ELR (cell line): ENCODE measurements around the gene NBL1.
"Not testable (repeated sequence)": the region's sequence is repeated elsewhere in the genome, so short reads cannot be mapped to it uniquely, and the experiment has no call there.

ENCODE experiments used
- DNase-seq: peaks from one replicate; pipeline ENCODE4 v3.0.0-alpha.2; 2015; ENCODE audit warnings: low read depth

NBL1 gene

GRCh38 chr1:19622204-19622603, 21.9 kb upstream of the NBL1 start:
- peak; percentile 50 for DNase-seq

DNA sequence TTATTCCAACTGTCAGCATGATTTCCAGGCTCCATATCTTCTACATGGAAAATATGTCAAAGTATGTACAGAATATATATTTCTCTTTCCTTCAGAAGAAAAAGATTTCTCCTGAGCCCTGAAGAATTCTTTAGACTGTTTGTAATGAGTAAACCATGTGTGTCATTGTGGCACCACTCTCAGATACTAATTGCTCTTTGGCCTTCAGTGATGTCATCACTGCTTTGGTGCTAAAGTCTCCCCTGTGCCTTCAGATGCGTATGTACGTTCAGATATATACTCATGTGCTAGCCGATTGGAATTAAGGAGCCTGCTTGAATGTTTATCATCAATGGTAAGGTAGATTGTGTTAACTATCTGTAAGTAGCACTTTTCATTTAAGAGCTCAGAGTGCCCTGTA, 20.6 kb upstream of the NBL1 start:
- no peak for DNase-seq

GRCh38 chr1:19625291-19625937, 18.7 kb upstream of the NBL1 start:
- DNase-seq = no peak

DNA sequence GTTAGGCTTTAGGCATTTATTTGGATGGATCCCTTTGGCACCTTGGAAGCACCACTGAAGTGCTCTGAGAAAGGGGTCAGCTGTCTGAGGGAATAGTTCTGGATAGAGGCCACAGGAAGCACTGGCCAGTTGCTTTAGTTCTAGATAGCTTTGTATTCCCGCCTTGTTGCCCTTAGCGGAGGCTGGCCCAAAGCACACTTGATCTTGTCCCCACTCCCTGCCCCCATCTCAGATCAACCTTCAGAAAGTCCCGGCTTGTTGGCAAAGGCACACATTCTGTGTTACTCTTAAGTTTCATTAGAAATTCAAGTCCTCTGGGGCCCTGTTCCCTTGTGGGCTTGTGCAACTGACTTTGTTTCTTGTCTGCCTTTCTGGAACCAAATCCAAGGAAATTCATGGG, 15.2 kb upstream of the NBL1 start:
- no peak for DNase-seq

DNA sequence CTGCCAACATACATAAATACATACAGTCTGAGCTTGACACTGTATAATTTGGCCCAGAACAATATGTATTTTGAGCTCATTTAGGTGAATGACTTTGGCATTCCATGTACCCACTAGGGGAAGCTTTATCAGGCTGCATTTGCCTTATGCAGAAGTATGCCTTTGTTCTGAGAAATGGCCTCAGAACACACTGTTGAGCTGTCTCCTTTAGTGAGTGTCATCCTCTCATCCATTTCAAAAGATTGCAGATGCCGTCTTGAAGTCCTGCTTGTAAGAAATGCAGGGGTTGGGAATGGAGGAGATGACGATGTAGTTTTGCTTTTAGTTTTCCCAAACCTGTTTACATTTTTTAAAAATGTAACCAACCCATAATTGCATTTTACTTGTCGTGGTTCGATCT, 14.8 kb upstream of the NBL1 start:
- no peak for DNase-seq

DNA sequence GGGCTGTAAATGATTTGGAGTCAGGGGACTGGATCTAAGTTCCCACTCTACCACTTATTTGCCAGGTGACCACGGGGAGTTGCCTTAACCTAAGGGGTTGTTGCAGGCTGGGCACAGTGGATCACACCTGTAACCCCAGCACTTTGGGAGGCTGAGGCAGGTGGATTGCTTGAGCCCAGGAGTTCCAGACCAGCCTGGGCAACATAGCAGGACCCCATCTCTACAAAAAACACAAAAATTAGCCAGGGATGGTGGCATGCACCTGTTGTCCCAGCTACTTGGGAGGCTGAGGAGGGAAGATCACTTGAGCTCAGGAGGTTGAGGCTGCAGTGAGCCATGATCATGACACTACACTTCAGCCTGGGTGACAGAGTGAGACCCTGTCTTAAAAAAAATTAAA, 13.9 kb upstream of the NBL1 start:
- not testable (repeated sequence) for DNase-seq

GRCh38 chr1:19630720-19631395, 13.3 kb upstream of the NBL1 start:
- no peak for DNase-seq

GRCh38 chr1:19632211-19632610, 11.9 kb upstream of the NBL1 start:
- DNase-seq = no peak

DNA sequence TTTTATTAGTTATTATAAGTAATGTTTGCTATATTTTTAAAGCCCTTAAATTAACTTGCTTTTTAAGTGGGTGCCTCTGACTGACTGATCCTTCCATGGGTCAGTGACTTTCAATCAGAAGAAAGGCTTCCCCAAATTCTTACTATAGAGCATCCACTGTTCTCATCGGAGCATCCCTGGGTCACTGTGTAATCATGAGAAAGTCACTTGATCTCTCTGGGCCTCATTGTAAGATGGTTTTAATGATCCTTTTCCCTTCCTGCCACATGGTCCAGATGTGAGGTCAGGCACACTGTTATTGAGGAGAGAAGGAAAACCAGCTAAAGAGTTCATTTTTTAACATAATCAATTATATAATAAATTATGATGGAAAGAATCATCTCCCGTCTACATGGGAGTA, 11.0 kb upstream of the NBL1 start:
- no peak for DNase-seq

- not testable (repeated sequence) for DNase-seq
Measured at GRCh38 chr1:19635064-19635463, 9.0 kb upstream of the NBL1 start.

DNA sequence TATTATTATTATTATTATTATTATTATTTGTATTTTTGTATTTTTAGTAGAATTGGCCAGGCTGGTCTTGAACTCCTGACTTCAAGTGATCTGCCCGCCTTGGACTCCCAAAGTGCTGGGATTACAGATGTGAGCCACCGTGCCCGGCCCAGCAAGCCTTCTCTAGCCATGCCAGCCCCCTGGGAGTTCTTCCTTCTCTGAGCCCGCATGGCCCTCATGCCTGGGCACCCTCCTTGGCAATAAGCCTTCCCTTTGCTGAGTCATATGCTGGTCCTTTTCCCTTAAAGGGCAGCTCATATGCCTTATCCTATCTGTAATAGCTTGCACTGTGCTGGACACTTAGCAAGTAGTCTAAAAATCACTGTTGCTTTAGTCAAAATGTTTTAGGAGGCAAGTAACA, 8.5 kb upstream of the NBL1 start:
- DNase-seq = no peak

DNA sequence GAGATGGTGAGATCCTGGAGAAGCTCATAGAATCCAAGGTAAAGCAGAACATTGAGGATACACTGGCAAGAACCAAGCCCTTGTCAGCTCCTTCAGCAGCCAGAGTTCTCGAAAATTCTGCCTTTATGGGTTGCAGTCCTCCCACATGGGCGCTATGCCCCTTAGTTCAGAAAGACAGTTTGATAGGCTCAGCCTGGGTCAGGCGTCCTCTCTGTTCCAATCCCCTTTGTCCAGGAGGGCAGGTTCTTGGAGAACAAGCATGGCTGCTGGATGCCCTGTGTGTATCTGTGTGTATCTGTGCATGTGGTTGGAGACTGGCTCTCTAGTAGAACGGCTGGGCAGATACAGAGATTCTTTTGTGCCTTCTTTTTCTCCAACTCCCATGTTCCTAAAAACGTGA, 8.0 kb upstream of the NBL1 start:
- DNase-seq = no peak

DNA sequence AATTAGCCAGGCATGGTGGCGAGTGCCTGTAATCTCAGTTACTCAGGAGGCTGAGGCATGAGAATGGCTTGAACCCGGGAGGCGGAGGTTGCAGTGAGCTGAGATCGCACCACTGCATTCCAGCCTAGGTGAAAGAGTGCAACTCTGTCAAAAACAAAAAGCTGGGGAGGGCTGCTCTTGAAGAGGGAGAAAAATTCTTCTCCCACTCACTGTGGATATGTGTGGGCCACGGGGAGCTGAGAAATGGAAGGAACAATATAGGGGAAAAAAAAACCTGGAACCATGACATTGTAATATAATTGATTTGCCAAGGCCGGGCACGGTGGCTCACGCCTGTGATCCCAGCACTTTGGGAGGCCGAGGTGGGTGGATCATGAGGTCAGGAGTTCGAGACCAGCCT, 7.4 kb upstream of the NBL1 start:
- DNase-seq = not testable (repeated sequence)

GRCh38 chr1:19637606-19638005, 6.5 kb upstream of the NBL1 start:
- DNase-seq = no peak

- DNase-seq = not testable (repeated sequence)
Measured at GRCh38 chr1:19639228-19639627, 4.9 kb upstream of the NBL1 start.

GRCh38 chr1:19639999-19640362, 4.1 kb upstream of the NBL1 start:
- DNase-seq = peak; percentile 46

GRCh38 chr1:19640363-19641316, 3.5 kb upstream of the NBL1 start:
- no peak for DNase-seq

DNA sequence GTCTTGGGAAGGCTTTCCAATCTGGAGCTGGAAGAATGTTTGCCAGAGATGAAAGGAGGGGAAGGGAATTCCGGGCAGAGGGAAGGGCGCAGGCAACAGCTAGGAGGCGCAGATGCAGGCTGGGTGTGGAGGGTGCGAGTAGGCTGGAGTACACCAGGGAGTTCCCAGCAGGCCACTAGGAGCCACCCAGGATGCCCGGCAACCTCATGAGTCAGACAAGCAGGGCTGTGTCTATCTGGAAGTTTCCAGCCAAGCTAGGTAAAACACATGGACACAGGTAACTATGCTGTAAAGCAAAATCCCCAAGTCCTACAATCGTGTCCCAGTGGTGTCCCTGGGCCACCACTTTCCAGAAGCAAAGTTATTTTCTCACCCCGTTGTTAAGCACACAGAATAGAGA, 990 bp upstream of the NBL1 start:
- peak; percentile 81 for DNase-seq

DNA sequence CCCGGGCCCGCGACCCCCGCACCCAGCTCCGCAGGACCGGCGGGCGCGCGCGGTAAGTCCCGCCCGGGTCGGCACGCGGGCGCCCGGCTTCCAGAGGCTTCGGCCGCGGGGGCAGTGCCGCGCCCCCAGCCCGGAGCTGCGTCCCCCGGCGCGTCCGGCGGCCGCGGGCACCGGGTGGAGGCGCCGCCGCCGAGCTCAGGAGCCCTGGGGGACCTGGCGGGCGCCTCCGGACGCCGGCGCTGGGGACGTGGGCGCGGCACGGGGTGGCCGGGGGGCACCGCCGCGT, 227 bp downstream of the NBL1 start:
- DNase-seq = no peak

GRCh38 chr1:19644681-19645410, 735 bp downstream of the NBL1 start:
- DNase-seq = peak; percentile 57

DNA sequence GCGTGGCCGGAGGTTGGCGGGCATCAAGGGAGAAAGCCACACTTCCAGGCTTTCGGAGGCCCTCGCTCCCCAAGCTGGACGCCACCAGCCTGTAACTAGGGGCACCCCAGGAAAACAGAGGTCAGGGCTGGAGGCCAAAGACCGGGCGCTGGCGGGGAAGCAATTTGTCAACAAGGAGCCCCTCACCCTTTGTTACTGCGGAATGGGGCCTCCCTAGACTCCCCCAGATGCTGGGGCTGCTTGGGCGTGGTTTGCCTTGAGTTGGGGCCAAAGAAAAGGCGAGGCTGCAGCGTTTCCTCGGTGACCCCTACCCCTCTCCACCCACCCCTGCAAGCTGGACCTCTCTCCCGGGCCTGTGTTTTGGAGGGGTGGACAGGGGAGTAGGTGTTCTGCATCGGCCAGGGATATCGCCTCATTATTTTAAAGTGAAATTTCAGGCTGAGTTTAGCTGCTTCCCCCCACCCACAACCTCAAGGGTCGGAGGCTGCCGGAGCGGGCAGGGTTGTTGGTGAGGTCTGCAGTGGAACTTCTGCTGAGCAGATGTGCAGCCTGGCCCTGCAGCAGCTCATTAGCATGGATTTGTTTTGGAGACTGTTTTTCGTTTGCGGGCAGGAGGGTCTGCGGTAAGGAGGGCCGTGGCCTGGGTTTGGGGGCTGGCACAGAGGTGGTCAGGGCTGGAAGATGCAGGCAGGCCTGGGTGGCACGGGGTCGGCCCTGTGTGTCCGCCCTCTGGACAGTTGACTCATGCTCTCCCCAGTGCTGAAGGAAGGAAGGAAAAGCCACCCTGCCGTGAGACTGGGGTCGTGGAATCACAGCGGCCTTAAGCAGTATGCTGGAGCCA, 1.5 kb downstream of the NBL1 start:
- peak; percentile 54 for DNase-seq
